HG03442 (cell line): Measurements from ENCODE around the gene ZNF287.
"Not testable (repeated sequence)": the region's sequence is repeated elsewhere in the genome, so short reads cannot be mapped to it uniquely, and the experiment has no call there.

Experiments
- ATAC-seq: cut with Tn5 transposase; IDR thresholded peaks from one replicate; pipeline ENCODE4 v1.9.1; 2021; ENCODE audit warnings: mild to moderate bottlenecking, moderate library complexity; ENCODE audit not compliant: unreplicated experiment

Gene ZNF287

DNA sequence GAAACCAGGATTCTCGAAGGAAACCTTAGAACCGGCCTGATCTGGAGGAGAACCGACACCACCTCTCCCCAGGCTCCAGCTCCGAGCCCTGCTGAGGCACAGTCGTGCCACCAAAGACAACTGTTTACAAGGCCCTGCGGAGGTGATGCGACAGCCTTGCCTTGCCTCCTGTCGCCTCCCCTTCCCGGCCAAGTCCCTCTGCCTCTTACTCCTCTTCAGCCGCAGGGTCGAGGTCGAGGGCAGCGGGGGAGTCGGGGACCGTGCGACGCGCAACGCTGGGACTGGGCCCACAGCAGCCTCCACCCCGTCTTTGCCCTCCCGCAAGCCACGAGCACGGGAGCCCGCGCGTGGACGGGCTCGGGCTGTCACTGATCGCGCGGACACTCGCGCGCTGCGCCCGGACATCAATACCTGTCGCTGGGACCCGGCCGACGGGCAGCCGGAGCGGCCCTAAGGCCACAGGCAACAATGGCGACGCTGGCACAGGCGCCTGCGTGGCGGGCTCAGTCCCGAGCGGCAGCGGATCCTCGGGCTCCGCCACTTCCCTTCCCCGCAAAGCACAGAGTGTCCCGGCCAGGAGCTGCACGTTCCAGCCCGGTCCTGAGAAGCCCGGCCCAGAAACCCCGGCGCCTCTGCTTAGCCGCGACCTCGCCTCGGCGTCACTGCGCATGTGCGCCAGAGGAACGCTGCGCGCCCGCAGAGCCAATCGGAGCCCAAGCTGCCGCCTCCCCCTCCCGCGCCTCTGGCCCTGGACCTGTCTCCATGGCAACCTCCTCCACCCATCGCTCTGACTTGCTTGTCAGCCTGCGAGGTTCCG, at the start of gene ZNF287:
TSS of gene ZNF287 (minus strand) at position 664 of the 817 bp plus-strand sequence. CDS start 1,473 bp downstream, outside the sequence.
- peak; percentile 93 for ATAC-seq

DNA sequence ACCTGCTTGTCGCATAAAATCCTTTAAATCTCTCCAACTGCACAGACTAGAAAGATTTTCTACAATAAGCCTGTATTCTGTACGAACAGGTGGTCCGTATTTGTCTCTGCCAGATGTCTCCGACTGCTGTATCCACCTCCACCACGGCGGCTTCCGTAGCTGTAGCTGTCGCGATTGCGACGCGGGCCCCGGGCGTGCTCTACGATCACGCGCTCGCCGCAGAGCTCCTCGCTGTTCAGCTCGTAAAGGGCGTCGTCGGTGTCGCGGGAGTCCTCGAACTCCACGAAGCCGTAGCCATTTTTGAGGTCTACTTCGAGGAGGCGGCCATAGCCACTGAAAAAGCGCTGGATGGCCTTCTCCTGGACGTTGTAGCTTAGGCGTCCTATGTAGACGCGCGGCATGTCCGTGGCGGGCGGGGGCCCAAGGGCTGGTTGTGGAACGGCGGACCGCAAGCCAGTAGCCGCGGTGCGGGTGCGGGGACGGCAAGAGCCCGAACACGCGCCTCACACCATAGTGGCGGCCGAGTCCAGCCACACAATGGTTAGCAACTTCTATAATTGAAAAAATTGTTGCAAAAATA, 48.6 kb upstream of the ZNF287 start:
- no peak for ATAC-seq

DNA sequence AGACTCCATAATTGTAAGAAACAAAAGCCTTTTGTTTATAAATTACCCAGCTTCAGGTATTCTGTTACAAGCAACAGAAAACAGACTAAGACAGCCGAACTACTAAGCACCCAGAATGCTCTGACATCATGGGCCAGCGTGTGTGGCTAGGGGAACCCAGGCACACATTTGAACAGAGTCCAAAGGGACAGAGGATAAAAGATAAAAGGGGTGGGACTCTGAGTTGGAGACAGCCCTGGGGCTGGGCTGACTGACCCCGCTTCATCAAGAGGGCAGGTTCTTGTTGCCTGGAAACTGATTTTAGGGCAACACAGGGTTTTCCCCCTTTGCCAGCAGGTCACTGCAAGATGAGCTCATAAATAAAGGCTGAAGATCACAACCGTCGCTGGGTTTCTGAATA, 30.5 kb upstream of the ZNF287 start:
- no peak for ATAC-seq

DNA sequence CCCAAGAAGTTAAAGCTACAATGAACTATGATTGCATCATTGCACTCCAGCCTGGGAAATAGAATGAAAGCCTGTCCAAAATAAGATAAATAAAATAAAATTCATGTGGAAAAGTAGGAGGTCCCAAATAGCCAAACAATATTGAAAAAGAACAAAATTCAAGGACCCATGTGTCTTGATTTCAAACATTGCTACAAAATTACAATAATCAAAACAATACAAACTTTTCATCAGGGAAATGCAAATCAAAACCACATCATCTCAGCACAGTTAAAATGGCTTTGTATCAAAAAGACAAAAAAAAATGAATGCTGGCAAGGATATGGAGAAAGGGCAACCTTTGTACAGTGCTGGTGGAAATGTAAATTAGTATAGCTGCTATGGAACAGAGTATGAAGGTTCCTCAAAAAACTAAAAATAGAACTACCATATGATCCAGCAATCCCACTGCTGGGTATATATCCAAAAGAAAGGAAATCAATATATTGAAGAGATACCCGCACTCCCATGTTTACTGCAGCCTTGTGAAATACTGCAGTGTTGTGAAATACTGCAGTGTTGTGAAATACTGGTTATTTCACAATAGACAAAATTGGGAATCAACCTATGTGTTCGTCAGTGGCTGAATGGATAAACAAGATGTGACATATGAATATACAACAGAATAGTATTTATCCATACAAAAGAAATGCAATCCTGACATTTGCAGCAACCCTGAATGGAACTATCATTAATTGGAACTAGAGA, 24.5 kb upstream of the ZNF287 start:
- ATAC-seq: no peak

DNA sequence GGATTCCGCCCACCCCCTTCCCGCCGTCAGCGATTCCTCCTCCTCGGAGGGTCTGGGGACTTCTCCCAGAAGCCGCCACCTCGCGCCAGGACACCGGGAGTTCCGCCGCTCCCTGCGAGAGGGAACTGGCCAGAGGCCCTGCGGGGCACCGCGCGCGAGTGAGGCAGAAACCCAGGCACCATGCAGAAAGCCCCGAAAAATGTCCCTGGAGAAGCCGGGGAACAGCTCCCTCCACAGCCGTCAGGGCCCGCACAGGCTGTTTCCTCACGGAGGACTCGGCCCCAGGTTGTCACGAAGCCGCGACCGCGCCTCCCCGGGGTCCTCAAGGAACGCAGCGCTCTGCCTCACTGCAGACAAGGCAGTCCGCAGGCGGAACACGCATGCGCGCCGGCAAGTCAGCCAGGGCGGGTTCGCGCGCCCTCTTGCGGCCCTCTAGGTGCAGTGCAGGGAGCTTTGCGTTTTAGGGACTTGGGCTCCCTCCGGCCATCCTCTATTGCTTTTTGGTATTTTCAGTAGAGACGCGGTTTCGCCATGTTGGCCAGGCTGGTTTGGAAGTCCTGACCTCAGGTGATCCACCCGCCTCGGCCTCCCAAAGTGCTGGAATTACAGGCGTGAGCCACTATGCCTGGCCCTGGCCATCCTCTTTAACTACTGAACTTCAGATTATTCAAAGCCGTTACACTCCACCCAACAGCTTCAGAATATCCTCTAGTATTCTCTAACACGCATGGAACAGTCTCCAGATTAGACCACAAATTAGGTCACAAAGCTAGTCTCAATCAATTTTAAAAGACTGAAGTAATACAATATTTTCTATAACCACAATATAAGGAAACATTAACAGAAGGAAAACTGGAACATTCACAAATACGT, 20.3 kb upstream of the ZNF287 start:
- ATAC-seq: peak; percentile 81

DNA sequence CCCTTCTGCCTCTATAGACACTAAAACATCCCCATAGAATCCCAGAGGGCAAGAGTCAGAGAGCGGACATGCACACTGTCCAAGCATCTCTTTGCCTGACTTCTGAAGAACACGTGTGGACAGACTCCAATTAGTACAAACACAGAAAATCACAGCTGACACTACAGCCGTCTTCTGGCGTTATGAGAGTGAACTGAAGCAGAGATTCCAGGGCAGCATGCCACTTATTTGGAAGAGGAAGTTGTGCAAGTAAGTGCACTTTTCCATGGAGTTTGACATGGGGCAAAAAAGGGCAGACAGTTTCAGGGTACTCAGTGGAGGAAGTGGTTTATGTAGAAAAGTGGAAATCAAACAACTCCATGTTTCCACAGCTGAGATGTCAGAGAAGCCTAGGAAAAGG, 16.8 kb upstream of the ZNF287 start:
- no peak for ATAC-seq

DNA sequence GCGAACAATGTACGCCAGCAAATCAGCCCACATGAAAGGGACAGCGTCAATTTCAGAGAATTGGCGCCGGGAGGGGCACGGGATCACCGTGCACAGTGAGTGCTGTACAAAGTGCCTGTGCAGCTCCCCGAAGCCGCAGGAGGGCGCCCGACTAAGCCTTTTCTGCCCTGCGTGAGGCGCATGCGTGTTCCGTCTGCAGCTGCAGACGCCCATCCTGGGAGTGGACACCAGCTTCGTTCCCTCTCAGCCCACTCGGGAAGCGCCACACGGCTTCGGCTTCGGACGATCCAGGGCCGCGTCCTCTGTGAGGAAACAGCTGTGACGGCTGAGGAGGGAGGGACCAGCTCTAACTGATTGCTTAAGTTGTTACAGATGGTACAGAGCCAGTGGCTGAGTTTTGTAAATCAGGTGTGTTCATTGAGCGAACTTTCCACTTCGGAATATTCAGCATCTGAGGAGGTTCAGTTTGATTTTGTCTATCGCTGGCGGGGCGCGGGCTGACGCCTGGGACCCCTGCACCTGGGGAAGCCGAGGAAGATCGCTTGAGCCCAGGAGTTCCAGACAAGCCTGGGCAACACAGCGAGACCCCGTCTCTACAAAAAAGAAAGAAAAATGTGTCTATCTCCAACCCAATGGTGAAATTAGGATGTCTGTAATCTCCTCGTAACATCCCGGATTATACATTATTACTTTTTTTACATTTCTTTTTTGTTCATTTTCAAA, 15.4 kb upstream of the ZNF287 start:
- ATAC-seq: no peak

DNA sequence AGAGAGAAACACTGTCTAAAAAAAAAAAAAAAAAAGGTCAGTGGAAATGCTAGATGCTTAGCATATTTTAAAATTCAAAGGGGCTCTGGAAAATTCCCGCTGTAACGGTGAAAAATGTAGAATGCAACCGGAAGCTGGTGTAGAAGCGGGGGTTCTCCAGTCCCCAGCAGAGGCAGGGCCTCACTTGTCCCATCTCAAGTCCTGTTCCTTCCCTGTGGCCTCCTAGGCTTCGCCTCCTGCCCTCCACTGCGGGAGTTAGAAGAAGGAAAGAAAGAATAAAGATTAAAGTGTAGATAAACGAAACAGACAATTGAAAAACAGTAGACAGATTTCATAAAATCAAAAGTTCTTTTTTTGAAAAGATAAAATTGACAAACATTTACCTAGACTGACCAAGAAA, 14.8 kb upstream of the ZNF287 start:
- ATAC-seq: no peak

DNA sequence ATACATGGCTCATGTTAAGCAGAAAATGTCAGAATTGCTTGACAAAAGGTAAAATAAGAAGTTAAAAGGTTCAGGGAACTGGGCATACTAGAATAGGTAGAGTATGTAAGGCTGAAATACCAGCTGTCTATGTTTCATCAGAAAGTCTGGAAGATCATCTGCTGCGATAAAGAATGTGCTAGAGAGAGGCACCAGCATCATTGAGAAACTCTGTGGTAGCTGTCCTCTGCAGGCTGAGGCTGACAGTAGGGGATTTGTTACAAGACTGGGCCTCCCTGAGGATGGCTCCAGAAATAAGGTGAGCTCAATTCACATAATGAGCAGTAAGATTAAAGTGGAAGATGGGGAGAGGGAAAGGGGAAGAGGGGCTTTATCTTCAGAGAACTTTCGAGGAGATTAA, 4.5 kb upstream of the ZNF287 start:
- ATAC-seq: no peak

DNA sequence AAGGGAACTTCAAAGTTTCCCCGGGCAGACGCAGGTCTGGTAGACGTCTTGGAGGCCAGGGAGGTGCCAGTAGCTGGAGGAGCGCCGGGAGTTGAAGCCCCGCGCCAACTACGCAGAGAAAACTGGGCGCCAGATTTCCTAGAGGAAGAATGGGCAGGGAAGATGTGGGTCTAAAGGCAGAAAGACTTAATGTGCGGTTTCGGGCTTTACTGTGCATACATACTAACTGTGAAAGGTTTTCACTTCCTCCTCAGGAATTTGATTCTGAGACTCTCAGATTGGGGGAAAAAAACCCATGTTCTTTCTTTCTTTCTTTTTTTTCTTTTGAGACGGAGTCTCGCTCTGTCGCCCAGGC, 331 bp upstream of the ZNF287 start:
- ATAC-seq: peak; percentile 18

DNA sequence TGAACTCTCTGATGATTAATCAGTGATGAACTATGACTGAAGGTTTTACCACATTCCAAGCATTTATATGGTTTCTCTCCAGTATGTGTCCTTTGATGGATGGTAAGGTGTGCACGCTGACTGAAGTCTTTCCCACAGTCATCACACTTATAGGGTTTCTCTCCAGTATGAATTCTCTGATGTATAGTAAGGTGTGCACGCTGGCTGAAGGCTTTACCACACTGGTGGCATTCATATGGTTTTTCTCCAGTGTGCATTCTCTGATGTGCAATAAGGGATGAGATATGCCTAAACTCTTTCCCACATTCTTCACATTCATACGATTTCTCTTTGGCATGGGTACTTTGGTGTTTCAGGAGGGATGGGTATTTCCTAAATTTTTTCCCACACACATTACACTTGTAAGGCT, 16.4 kb downstream of the ZNF287 start:
- ATAC-seq: no peak

DNA sequence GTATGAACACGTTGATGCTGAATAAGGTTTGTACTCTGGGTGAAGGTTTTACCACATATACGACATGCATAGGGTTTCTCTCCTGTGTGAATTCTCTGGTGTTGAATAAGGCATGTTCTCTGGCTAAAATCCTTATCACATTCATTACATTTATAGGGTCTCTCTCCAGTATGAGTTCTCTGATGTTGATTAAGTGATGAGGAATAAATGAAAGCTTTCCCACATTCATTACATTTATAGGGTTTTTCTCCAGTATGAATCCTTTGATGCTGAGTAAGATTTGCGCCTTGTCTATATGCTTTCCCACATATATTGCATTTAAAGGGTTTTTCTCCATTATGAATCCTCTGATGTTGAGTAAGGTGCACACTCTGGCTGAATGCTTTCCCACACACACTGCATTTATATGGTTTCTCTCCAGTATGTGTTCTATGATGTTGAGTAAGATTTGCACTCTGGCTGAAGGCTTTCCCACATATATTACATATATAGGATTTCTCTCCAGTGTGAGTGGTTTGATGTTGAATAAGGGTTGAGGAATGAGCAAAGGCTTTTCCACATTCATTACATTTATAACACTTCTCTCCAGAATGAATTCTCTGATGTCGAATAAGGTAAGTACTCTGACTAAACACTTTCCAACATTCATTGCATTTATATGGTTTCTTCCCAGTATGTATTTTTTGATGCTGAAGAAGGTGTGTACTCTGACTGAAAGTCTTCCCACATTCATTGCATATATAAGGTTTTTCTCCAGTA, 16.9 kb downstream of the ZNF287 start:
- no peak for ATAC-seq

DNA sequence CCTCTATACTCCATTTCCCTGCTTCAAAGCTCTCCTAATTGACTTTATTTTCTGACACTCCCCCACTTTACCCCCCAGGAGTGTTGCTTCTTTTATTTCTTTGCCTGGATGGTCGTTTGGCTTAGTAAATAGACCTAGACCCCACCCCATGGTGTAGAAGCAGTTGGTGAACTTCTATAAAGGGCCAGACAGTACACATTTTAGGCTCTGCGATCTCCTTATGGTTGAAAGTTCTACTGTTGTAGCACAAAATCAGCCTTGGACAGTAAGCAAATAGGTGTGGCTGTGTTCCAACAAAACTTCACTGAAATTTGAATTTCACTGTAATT, 31.9 kb downstream of the ZNF287 start:
- no peak for ATAC-seq

DNA sequence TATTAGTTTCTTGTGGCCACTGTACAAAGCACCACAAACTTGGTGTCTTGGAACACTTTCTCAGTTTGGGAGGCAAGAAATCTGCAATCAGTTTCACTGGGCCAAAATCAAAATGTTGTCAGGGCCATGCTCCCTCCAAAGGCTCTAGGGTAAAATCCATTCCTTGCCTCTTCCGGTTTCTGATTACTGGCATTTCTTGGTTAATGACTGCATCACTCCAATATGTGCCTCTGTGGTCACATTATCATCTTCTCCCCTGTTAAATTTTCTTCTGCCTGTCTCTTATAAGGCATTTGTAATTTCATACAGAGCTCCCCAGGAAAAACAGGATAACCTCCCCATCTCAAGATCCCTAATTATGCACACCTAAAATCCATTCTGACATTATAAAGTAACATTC, 34.8 kb downstream of the ZNF287 start:
- ATAC-seq: no peak

DNA sequence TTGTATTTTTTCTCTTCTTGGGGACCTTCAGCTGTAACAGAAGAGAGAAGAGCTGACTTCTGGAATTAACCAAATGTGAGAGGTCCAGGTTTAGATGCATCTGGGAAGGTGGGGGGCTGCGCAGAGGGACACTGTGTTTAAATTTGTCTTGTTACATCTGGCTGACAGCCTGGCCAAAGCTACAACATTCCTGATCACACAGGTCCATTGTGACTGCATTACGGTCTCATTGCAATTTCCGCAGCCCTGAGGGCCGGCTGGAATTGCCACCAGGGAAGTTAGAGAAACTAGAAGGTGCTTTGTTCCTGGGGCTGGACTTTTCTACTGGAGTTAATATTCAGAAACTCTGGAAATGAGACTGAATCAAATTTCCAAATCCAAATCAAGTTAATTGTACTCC, 39.1 kb downstream of the ZNF287 start:
- no peak for ATAC-seq

DNA sequence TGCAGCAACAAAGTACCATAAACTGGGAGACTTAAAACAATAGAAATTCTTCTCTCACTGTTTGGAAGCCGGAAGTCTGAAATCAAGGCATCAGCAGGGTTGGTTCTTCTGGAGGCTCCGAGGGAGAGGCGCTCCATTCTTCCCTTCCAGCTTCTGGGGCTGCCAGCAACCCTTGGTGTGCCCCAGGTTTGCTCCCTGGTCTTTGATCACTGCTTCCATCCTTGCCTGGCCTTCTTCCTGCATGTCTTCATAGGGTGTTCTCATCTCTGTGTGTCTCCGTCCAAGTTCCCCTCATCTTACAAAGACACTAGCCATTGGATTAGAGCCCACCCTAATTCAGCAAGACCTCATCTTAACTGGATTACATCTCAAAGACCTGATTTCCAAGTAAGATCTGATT, 41.7 kb downstream of the ZNF287 start:
- no peak for ATAC-seq

DNA sequence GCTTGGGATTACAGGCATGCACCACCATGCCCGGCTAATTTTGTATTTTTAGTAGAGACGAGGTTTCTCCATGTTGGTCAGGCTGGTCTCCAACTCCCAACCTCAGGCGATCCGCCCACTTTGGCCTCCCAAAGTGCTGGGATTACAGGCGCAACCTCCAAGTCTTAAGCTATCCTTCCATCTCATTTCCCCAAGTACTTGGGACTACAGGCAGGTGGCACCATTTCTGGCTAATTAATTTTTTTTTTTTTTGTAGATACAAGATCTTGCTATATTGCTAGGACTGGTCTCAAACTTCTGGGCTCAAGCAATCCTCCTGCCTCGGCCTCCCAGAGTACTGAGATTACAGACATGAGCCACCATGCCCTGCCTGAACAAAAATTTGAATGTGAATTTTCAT, 43.4 kb downstream of the ZNF287 start:
- ATAC-seq: not testable (repeated sequence)

DNA sequence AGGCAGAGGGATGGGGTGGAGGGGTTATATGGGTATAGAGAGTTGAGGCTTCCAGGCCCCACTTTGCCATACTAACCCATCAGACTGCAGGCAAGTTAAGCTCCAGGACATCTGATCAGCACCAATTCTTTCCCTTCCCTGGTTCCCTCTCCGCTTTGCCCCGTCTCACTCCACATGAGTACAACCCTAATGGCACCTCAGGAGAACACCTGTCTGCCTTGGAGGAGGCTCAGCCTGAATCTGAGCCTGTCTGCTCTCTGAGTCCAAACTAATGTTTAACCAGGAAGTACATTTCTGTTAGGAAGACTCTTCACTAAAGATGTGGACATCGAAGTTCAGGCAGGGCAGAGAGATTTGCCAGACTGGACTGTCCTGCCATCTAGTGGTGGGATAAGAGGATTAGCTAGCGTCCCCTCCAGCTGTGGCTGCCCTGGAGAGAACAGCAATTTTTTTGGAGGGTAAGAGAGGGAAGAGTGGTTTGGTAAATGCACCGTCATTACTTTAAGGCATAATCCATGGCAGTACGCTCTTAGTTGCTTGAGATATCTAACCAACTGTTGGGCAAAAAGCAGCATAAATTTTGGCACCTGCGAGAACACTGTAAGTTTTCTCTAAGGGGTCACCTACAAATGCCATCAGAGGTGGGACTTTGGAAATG, 47.8 kb downstream of the ZNF287 start:
- ATAC-seq: peak; percentile 59

DNA sequence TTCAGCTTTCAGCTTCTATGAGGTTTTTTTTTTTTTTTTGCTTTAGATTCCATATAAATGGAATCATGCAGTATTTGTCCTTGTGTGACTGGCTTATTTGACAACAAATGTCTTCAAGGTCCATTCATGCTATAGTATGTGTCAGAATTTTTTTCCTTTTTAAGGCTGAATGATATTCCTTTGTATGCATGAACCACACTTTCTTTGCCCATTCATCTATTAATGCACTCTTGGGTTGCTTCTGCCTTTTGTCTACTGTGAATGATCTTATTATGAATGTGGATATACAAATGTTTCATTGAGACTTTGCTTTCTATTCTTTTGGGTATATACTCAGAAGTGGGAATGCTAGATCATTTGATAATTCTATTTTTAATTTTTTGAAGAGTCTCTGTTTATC, 50.0 kb downstream of the ZNF287 start:
- no peak for ATAC-seq
